GM12875 (cell line): ENCODE data around the gene PLGLB1.
"Not testable (repeated sequence)": the region's sequence is repeated elsewhere in the genome, so short reads cannot be mapped to it uniquely, and the experiment has no call there.

Experiments used
- H3K4me3 ChIP-seq: one replicate; pipeline ENCODE4 v1.5.1; 2011; ENCODE audit warnings: low read depth, low read length, control low read depth

Gene PLGLB1

GRCh38 chr2:87021744-87022143, at the start of gene PLGLB1:
PLGLB1 (minus strand) TSS chr2:87021844; CDS start chr2:87021783, 61 bp downstream.
- not testable (repeated sequence) for H3K4me3 ChIP-seq

DNA sequence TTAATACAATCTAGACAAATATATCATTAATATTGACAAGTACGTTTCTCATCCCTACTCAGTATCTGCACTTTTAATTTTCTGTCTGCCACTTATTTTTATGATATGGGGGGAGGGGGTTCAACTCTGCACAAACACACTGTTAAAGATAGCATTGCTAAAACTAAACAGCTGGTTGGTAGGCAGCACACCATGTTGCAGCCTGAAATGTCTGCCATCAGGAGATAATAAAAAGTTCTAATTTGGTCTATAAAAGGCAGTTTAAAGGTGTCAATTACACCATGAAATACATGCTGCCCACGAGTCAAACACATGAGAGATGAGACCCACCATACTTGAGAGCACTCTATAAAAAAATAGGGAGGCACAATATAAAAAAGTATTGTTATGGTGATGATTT, 42.7 kb upstream of the PLGLB1 start:
- not testable (repeated sequence) for H3K4me3 ChIP-seq

DNA sequence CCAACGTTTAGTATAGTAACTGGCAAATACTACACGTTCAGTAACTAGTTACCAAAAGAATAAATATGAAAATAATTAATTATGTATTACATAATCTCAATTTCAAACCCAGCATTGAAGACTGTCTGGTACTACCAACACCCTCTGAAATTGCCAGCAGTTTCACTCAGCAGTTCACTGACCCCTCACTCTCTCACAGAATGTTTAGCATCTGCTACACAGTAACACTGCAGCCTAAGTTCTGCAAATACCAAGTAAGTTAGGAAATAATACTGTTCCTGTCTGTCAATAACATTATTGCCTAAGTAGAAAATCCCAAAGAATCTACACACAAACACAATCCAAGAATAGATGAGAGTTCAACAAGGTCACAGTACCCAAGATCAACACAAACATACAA, 41.8 kb upstream of the PLGLB1 start:
- H3K4me3 ChIP-seq = not testable (repeated sequence)

DNA sequence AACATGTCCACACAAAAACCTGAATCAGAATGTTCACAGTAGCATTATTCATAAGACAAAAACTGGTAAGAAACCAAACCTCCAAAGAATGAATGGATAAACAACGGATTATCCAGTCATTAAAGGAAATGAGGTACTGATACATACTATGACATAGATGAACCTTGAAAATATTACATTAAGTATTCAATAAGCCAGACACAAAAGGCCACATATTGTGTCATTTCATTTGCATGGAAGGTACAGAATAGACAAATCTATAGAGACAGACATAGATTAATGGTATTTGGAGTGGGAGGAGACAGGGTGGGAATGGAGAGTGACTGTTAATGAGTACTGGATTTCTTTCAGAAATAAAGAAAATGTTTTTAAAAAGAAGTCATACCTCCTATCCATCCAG, 39.9 kb upstream of the PLGLB1 start:
- not testable (repeated sequence) for H3K4me3 ChIP-seq

DNA sequence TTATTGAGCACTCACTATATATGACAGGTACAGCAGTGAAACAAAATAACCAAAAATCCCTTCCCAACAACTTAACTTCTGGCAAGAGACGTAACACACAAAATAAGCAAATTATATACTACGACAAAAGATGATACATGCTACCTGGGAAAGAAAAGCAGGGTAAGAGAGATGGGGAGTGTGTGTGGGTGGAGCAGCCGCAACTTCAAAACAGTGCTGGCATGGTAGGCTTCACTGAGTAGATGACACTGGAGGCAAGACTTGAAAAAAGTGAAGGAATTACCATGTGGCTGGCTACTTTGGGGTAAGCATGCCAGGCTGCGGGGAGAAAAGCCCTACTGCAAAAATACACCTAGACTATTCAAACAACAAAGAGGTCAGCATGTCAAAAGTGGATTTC, 36.0 kb upstream of the PLGLB1 start:
- H3K4me3 ChIP-seq = not testable (repeated sequence)

GRCh38 chr2:87056843-87057242, 35.2 kb upstream of the PLGLB1 start:
- H3K4me3 ChIP-seq = not testable (repeated sequence)

DNA sequence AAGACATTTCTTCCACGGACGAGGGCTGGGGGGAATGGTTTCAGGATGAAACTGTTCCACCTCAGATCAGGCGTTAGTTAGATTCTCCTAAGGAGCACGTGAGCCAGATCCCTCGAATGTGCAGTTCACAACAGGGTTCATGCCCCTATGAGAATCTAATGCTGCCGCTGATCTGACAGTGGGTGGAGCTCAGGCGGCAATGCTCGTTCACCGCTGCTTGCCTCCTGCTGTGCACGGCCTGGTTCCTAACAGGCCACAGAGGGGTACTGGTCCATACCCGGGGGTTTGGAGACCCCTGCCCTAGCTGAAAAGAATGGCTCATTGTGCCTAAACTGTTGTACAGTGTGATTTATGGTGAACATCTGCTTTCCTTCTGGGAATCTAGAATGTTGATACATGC, 34.8 kb upstream of the PLGLB1 start:
- H3K4me3 ChIP-seq = not testable (repeated sequence)

DNA sequence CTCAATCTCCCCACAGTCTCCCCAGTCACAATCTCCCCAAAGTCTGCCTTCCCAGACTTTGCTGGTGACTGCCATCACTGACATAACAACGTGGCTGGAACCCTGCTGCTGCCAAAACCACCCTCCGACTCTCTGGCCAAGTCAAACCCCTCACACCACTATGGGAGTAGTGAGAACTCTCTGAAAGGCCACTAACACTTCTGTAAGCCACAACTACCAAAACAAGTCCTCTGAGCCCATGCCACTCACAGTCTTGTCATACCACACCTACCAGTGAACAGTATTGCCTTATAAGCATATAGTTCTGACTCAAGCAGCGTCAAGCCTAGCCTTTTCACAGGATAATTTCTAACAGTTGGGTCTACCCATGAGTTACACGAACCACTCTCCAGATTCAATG, 32.7 kb upstream of the PLGLB1 start:
- H3K4me3 ChIP-seq = not testable (repeated sequence)

DNA sequence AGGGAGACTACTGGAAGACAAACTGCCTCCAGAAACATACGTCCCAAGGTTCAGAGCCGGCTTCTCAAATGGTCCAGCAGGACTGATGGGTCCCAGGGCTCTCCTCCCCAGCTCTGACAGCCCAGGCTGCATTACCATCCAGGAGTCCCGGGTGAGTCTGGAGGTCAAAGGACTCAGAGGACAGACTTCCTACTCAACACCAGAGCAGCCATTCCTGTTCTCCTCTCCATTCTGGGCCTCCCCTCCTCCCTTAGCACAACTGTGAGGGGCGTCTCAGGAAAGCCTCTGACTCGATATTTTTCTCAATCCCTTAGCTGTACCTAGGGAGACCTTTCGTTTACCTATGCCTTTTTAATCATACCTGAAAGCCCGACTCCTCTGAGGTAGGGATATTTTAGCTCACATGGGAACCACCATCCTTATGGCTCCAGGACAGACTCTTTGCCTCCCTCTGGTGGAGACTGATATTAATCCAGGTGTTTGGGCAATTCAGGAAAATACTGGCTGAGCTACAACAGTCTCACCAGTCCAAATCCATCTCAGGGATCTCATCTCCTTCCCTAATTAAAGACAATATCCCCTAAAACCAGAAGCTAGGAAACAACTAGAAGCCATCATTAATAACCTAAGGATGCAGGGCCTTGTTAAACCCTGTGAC, 19.8 kb upstream of the PLGLB1 start:
- H3K4me3 ChIP-seq = not testable (repeated sequence)

- not testable (repeated sequence) for H3K4me3 ChIP-seq
These were observed 7.0 kb upstream of the PLGLB1 start for GRCh38 chr2:87028607-87029006.

- not testable (repeated sequence) for H3K4me3 ChIP-seq
These were observed 5.2 kb upstream of the PLGLB1 start for GRCh38 chr2:87026816-87027215.

- not testable (repeated sequence) for H3K4me3 ChIP-seq
These were observed 4.3 kb upstream of the PLGLB1 start for GRCh38 chr2:87025927-87026326.

GRCh38 chr2:87023988-87024615, 2.5 kb upstream of the PLGLB1 start:
- H3K4me3 ChIP-seq = not testable (repeated sequence)

DNA sequence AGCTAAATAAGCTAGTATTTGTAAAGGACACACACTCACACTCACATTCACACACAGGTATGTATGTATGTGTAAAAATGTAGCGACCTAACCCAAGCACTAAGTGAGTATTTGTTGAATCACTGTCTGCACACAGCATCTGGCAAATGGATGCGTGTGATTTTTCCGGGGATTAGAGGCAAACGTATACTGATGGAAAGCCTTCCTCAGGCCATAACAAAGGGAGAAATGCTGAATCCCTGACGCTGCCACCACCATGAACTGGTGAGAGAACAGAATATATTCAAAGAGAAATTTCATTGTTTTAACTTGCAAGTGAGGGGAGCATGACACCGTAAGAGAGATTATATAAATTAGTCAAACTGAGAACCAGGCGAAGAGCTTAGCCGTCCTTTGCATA, 601 bp downstream of the PLGLB1 start:
- not testable (repeated sequence) for H3K4me3 ChIP-seq

- not testable (repeated sequence) for H3K4me3 ChIP-seq
These were observed 2.6 kb downstream of the PLGLB1 start for GRCh38 chr2:87019053-87019452.

- not testable (repeated sequence) for H3K4me3 ChIP-seq
These were observed 7.0 kb downstream of the PLGLB1 start for GRCh38 chr2:87014489-87015169.

- H3K4me3 ChIP-seq = not testable (repeated sequence)
These were observed 17.2 kb downstream of the PLGLB1 start for GRCh38 chr2:87004398-87004797.
